ENCODE results near the gene PSMA7.
A peak's percentile ranks its signal among the peaks of the same experiment; 100 is the strongest.
"Not testable (repeated sequence)": the region's sequence is repeated elsewhere in the genome, so short reads cannot be mapped to it uniquely, and the experiment has no call there.

The PSMA7 gene

GRCh38 chr20:62119115-62119514 lies 24.1 kb downstream of the PSMA7 start:
- no peak for DNase-seq (ENCODE audit: low spot score)

GRCh38 chr20:62118113-62119043 lies 24.8 kb downstream of the PSMA7 start:
- no peak for DNase-seq (ENCODE audit: low spot score)

GRCh38 chr20:62117658-62118057 lies 25.5 kb downstream of the PSMA7 start:
- DNase-seq (ENCODE audit: low spot score), result no peak

- no peak for DNase-seq (ENCODE audit: low spot score)
Measured at GRCh38 chr20:62117362-62117646, 25.9 kb downstream of the PSMA7 start.

GRCh38 chr20:62116558-62117361 lies 26.4 kb downstream of the PSMA7 start:
- no peak for DNase-seq (ENCODE audit: low spot score)

- DNase-seq (ENCODE audit: low spot score), result not testable (repeated sequence)
Measured at GRCh38 chr20:62115800-62116407, 27.3 kb downstream of the PSMA7 start.

GRCh38 chr20:62114894-62115293 lies 28.3 kb downstream of the PSMA7 start:
- DNase-seq (ENCODE audit: low spot score), result no peak

- no peak for DNase-seq (ENCODE audit: low spot score)
Measured at GRCh38 chr20:62112368-62112767, 30.8 kb downstream of the PSMA7 start.

- no peak for DNase-seq (ENCODE audit: low spot score)
Measured at GRCh38 chr20:62111148-62111547, 32.0 kb downstream of the PSMA7 start.

GRCh38 chr20:62105592-62105991 lies 37.6 kb downstream of the PSMA7 start:
- DNase-seq (ENCODE audit: low spot score), result no peak

GRCh38 chr20:62104791-62105345 lies 38.3 kb downstream of the PSMA7 start:
- no peak for DNase-seq (ENCODE audit: low spot score)

- no peak for DNase-seq (ENCODE audit: low spot score)
Measured at GRCh38 chr20:62104234-62104789, 38.9 kb downstream of the PSMA7 start.

GRCh38 chr20:62103508-62104233 lies 39.5 kb downstream of the PSMA7 start:
- DNase-seq (ENCODE audit: low spot score), result no peak

- no peak for DNase-seq (ENCODE audit: low spot score)
Measured at GRCh38 chr20:62101078-62101477, 42.1 kb downstream of the PSMA7 start.

GRCh38 chr20:62097881-62098407 lies 45.2 kb downstream of the PSMA7 start:
- no peak for DNase-seq (ENCODE audit: low spot score)

- no peak for DNase-seq (ENCODE audit: low spot score)
Measured at GRCh38 chr20:62096421-62097380, 46.5 kb downstream of the PSMA7 start.

- no peak for DNase-seq (ENCODE audit: low spot score)
Measured at GRCh38 chr20:62089393-62089792, 53.8 kb downstream of the PSMA7 start.

GRCh38 chr20:62088258-62089127 lies 54.7 kb downstream of the PSMA7 start:
- DNase-seq (ENCODE audit: low spot score), result peak; percentile 99

- no peak for DNase-seq (ENCODE audit: low spot score)
Measured at GRCh38 chr20:62087632-62088031, 55.6 kb downstream of the PSMA7 start.
